H1 (cell line): ENCODE measurements around the gene PSMB11. TPM values are rescaled to one million over a fixed set of nuclear protein-coding genes. Genes with fewer than 3 reads are reported as not detected.

Source experiments
- POU5F1 ChIP-seq: IDR thresholded peaks from 2 replicates; pipeline ENCODE4 v1.6.1; 2011; ENCODE audit warnings: low read depth, mild to moderate bottlenecking, low read length, moderate library complexity
- polyA plus RNA-seq, 7 experiments: library from polyadenylated mRNA; depleted of rRNA in 3 of 7; stranded (reverse) in 5 of 7; unstranded in 2 of 7; fragments of >200 nt in 5 of 7; fragments of 200-250 nt in 2 of 7; gene quantifications; 1 replicate in 5 of 7; 2 replicates in 1 of 7; 4 replicates in 1 of 7; pipeline versions ENCODE4 v1.2.1 to v1.2.3, GENCODE V29; 2011 to 2013; ENCODE audit warnings: missing spikeins in 2 of 7, mixed read lengths in 2 of 7
- total RNA-seq: library from RNA; stranded (reverse); fragmentation: NEBNext Ultra II Directional; extraction: Animal tissue kit (Norgen Biotek cat#: 25700); gene quantifications from 2 replicates; pipeline ENCODE4 v1.2.1, GENCODE V29; 2021
- TF ChIP-seq, protein P1 (sequence below): IDR thresholded peaks from 2 replicates; pipeline ENCODE4 v1.6.1; 2011; ENCODE audit warnings: low read length, improper control_type of control experiment
- TF ChIP-seq, protein P2 (sequence below): IDR thresholded peaks from 2 replicates; pipeline ENCODE4 v1.6.1; 2012; ENCODE audit warnings: low read length, inconsistent platforms

The PSMB11 gene
- total and polyA plus RNA-seq, 2 of the 8 experiments (the other 6 are each of a cell fraction or from before 2014, with no cell fraction given): not detected

DNA sequence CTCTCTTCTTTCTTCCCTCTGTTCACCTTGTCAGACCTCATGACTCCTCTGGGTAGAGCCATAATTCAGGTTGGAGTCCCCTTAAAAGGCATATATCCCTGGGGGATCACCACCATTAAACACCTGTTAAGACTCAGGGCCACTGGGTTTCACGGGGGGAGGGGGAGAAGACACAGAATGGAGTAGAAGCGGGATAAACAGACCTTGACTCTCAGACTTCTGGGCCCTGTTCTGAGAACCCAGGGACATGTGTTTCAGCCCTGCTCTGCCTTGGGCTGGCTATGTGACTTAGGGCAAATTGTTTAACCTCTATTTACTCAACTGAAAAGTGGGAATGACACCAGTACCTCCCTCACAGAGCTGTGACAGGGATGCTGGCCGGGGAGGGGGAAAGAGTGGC lies 10.7 kb downstream of the PSMB11 start (continued):
- TF ChIP-seq, protein P1, sequence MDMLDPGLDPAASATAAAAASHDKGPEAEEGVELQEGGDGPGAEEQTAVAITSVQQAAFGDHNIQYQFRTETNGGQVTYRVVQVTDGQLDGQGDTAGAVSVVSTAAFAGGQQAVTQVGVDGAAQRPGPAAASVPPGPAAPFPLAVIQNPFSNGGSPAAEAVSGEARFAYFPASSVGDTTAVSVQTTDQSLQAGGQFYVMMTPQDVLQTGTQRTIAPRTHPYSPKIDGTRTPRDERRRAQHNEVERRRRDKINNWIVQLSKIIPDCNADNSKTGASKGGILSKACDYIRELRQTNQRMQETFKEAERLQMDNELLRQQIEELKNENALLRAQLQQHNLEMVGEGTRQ: no peak
- TF ChIP-seq, protein P2, sequence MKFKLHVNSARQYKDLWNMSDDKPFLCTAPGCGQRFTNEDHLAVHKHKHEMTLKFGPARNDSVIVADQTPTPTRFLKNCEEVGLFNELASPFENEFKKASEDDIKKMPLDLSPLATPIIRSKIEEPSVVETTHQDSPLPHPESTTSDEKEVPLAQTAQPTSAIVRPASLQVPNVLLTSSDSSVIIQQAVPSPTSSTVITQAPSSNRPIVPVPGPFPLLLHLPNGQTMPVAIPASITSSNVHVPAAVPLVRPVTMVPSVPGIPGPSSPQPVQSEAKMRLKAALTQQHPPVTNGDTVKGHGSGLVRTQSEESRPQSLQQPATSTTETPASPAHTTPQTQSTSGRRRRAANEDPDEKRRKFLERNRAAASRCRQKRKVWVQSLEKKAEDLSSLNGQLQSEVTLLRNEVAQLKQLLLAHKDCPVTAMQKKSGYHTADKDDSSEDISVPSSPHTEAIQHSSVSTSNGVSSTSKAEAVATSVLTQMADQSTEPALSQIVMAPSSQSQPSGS: no peak
- no peak for TF ChIP-seq POU5F1
- TF ChIP-seq, all 59 proteins: peak for 0
